IPS-15b (cell line): ENCODE measurements around the gene SLC25A48.

Experiments
- H3K27me3 ChIP-seq: one replicate; pipeline ENCODE4 v1.6.1; 2013; ENCODE audit warnings: low read length; ENCODE audit not compliant: control insufficient read depth, insufficient read depth
- H3K36me3 ChIP-seq: one replicate; pipeline ENCODE4 v1.6.1; 2013; ENCODE audit warnings: low read length; ENCODE audit not compliant: control insufficient read depth, insufficient read depth
- H3K4me1 ChIP-seq: one replicate; pipeline ENCODE4 v1.6.1; 2013; ENCODE audit warnings: mild to moderate bottlenecking, low read length; ENCODE audit not compliant: control insufficient read depth, insufficient read depth
- H3K4me3 ChIP-seq: one replicate; pipeline ENCODE4 v1.5.1; 2013; ENCODE audit warnings: low read depth, low read length
- H3K9ac ChIP-seq: one replicate; pipeline ENCODE4 v1.6.1; 2013; ENCODE audit warnings: low read depth, mild to moderate bottlenecking, low read length
- H3K9me3 ChIP-seq: one replicate; pipeline ENCODE4 v1.6.1; 2013; ENCODE audit warnings: mild to moderate bottlenecking, low read length; ENCODE audit not compliant: control insufficient read depth, insufficient read depth

The SLC25A48 gene

GRCh38 chr5:135823881-135824280 is 10.6 kb upstream of the SLC25A48 start:
- Histone ChIP-seq H3K9me3 (no peaks in the 10 kb centered on the region), H3K27me3 (no peaks in the 10 kb centered on the region), H3K4me1 (peaks cover 5% of the 10 kb centered on the region), H3K36me3 (no peaks in the 10 kb centered on the region), H3K4me3 (no peak overlapping the region), H3K9ac (no peak overlapping the region)

DNA sequence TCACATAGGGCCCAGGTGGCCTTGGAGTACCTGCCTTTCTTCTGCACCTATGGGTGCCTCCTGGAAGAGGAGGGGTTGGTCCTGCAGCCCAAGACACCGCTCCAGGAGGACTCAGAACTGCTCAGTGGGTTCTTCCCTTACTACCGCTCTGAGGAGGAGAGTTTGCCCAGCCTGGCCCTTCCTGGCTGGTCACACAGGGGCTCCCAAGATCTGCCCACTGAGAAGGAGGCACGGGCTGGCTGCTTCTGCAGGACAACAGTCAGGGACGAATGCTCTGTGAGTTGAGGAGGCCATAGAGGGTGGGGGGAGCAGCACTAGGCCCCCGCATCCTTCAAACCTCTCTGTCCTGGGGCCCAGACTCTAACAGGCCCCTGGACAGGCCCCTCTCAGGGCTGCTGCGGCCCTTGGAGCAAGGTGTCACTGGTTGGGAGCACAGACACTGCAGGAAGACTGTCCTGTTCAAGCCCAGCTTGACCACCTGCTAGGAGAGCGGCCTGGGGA is 9.9 kb upstream of the SLC25A48 start:
- Histone ChIP-seq H3K9ac (no peak overlapping the region), H3K9me3 (no peaks in the 10 kb centered on the region), H3K27me3 (no peaks in the 10 kb centered on the region), H3K36me3 (no peaks in the 10 kb centered on the region), H3K4me1 (peaks cover 5% of the 10 kb centered on the region), H3K4me3 (no peak overlapping the region)

- Histone ChIP-seq H3K4me3 (no peak overlapping the region), H3K9ac (no peak overlapping the region), H3K36me3 (no peaks in the 10 kb centered on the region), H3K27me3 (peaks cover 4% of the 10 kb centered on the region), H3K4me1 (peaks cover 5% of the 10 kb centered on the region), H3K9me3 (no peaks in the 10 kb centered on the region)
These were observed 8.9 kb upstream of the SLC25A48 start for GRCh38 chr5:135825373-135826220.

GRCh38 chr5:135826221-135826525 is 8.3 kb upstream of the SLC25A48 start:
- Histone ChIP-seq H3K9ac (no peak overlapping the region), H3K9me3 (no peaks in the 10 kb centered on the region), H3K4me1 (peaks cover 3% of the 10 kb centered on the region), H3K36me3 (no peaks in the 10 kb centered on the region), H3K27me3 (peaks cover 8% of the 10 kb centered on the region), H3K4me3 (no peak overlapping the region)

DNA sequence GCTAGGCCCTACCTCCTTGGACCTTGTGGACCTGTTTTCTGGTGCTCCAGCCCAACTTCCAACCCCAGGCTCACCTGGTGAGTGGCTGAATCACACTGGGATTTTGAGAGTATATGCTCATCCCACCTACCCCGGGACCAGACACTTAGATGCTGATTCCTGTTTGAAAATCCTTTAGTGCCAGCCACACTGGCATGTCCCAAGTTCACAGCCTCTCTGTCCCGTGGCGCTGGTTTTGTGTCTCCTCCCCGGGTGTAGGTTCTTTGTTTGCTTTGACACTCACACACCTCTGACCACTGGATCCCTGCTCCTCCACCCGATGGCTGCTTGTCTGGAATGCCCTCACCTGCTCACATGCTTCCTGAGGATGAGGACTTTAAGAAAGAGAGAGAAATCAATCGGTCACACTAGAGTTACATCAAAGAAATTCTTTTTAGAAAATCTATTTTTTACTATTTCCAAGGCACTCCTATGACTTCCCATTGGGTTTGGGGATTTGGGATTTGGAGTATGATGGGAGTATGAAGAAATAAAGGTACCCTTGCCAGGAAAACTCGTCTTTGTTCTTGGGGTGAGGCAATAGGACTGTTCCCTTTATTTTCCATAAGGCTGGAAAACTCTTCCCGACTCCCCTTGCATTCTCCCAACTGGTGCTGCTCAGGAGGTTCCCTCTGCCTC is 7.3 kb upstream of the SLC25A48 start:
- no peak overlapping the region for H3K9ac ChIP-seq
- H3K27me3 ChIP-seq: peaks cover 17% of the 10 kb centered on the region
- H3K9me3 ChIP-seq: no peaks in the 10 kb centered on the region

DNA sequence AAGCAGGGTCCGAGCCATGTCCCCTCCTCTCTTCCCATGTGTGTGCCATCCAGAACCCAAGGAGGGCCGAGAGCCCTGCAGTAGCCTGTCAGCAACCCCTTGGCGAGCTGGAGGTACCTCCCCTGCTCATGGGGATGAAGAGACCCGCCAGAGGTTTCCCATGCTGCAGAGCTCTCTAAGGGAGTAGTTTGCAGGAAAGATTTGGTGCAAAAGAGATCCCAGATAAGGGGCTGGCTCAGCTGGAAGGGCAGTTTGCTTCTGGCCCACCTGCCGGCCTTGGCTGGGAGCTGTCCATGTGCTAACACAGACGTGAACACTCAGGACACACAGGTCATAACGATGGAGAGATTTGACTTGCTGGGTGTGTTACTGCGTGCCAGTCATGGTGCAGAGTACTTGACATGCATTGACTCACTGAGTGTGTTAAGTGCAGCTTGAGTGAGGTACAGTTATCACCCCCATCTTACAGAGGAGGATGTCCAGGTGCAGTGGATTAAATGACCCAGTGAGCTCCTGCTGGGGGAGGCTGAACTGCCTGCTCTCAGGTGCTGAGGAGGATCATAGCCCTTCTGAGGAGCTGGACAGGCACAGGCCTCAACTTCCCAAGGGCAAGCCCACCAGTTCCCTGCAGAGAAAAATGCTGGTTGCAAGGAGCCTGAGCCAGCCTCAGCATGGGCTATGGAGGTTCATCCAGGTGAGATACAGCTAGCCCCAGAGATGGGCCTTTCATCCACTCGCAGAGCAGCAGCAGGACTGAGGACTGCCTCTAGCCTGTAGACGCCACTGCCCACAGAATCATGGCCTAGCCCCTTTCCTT is 6.3 kb upstream of the SLC25A48 start:
- H3K4me3 ChIP-seq: no peak overlapping the region
- no peak overlapping the region for H3K9ac ChIP-seq
- peaks cover 27% of the 10 kb centered on the region for H3K27me3 ChIP-seq
- H3K36me3 ChIP-seq: no peaks in the 10 kb centered on the region
- H3K4me1 ChIP-seq: no peaks in the 10 kb centered on the region
- no peaks in the 10 kb centered on the region for H3K9me3 ChIP-seq

More for the DNA sequence above, 7.3 kb upstream of the SLC25A48 start:
- H3K4me3 ChIP-seq: no peak overlapping the region
- peaks cover under 1% of the 10 kb centered on the region for H3K4me1 ChIP-seq
- H3K36me3 ChIP-seq: no peaks in the 10 kb centered on the region

DNA sequence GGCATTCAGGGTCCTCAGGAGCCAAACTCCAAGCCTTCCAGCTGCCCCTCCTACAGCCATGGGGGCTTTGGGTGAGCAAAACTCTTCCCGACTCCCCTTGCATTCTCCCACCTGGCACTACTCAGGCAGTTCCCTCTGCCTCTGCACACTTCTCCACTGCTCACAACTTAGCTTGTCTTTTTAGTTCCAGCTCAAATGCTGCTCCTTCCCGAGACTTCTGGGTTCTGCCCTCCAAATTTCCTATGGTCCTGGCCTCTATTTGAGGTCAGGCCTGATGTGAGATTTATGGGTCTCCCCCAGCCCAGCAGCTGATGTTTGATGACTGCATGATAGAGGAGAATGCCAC is 5.7 kb upstream of the SLC25A48 start:
- H3K9me3 ChIP-seq: no peaks in the 10 kb centered on the region
- H3K36me3 ChIP-seq: no peaks in the 10 kb centered on the region
- no peak overlapping the region for H3K9ac ChIP-seq
- H3K4me3 ChIP-seq: no peak overlapping the region
- H3K4me1 ChIP-seq: no peaks in the 10 kb centered on the region
- peaks cover 33% of the 10 kb centered on the region for H3K27me3 ChIP-seq

- Histone ChIP-seq H3K4me3 (no peak overlapping the region), H3K9me3 (no peaks in the 10 kb centered on the region), H3K27me3 (peaks cover 38% of the 10 kb centered on the region), H3K36me3 (no peaks in the 10 kb centered on the region), H3K9ac (no peak overlapping the region), H3K4me1 (no peaks in the 10 kb centered on the region)
These were observed 5.3 kb upstream of the SLC25A48 start for GRCh38 chr5:135829179-135829578.

- Histone ChIP-seq H3K9ac (no peak overlapping the region), H3K36me3 (no peaks in the 10 kb centered on the region), H3K4me3 (no peak overlapping the region), H3K27me3 (peaks cover 41% of the 10 kb centered on the region), H3K9me3 (no peaks in the 10 kb centered on the region), H3K4me1 (no peaks in the 10 kb centered on the region)
These were observed 4.6 kb upstream of the SLC25A48 start for GRCh38 chr5:135829681-135830383.

DNA sequence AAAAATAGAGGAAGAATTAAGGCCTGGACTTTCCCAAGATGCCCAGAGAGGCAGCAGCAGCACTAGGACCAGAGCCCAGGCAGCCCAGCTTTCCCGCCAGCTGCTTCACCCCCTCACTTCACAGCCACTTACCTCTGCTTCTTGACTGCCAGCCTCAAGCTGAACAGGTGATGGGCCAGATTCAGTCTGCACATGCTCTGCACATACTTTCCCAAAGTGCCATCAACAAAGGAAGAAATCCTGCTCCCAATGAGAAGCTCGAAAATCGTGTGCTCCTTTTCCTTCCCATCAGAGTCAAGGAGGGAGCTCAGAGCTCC is 4.1 kb upstream of the SLC25A48 start:
- Histone ChIP-seq H3K36me3 (no peaks in the 10 kb centered on the region), H3K4me1 (no peaks in the 10 kb centered on the region), H3K9me3 (no peaks in the 10 kb centered on the region), H3K9ac (no peak overlapping the region), H3K27me3 (peaks cover 45% of the 10 kb centered on the region), H3K4me3 (no peak overlapping the region)

- H3K27me3 ChIP-seq: peaks cover 50% of the 10 kb centered on the region
These were observed 3.6 kb upstream of the SLC25A48 start for GRCh38 chr5:135830876-135831275.

More at GRCh38 chr5:135830876-135831275, 3.6 kb upstream of the SLC25A48 start:
- H3K36me3 ChIP-seq: no peaks in the 10 kb centered on the region
- no peaks in the 10 kb centered on the region for H3K9me3 ChIP-seq
- H3K4me1 ChIP-seq: no peaks in the 10 kb centered on the region
- H3K9ac ChIP-seq: no peak overlapping the region
- H3K4me3 ChIP-seq: no peak overlapping the region
